Rectal smooth muscle tissue (tissue), 1 donor: ENCODE results near the gene EXOC7.
"Not testable (repeated sequence)": the region's sequence is repeated elsewhere in the genome, so short reads cannot be mapped to it uniquely, and the experiment has no call there.

Experiments used
- H3K27ac ChIP-seq: one replicate; pipeline ENCODE4 v1.7.0; 2013; ENCODE audit warnings: low read depth, low read length, inconsistent platforms
- H3K27me3 ChIP-seq: one replicate; pipeline ENCODE4 v1.7.0; 2013; ENCODE audit warnings: low read length; ENCODE audit not compliant: control insufficient read depth, insufficient read depth
- H3K36me3 ChIP-seq: one replicate; pipeline ENCODE4 v1.7.0; 2013; ENCODE audit warnings: low read length; ENCODE audit not compliant: control insufficient read depth, insufficient read depth
- H3K4me1 ChIP-seq: one replicate; pipeline ENCODE4 v1.7.0; 2013; ENCODE audit warnings: low read length; ENCODE audit not compliant: control insufficient read depth, insufficient read depth
- H3K4me3 ChIP-seq: one replicate; pipeline ENCODE4 v1.7.0; 2013; ENCODE audit warnings: low read length
- H3K9ac ChIP-seq: one replicate; pipeline ENCODE4 v1.7.0; 2013; ENCODE audit warnings: low read length

The EXOC7 gene

GRCh38 chr17:76044475-76045007 lies 59.0 kb downstream of the EXOC7 start:
- H3K4me1 ChIP-seq: peaks cover 23% of the 10 kb centered on the region
- H3K9ac ChIP-seq, H3K27me3 ChIP-seq, H3K4me3 ChIP-seq, H3K27ac ChIP-seq: not testable (repeated sequence)
- H3K36me3 ChIP-seq: peaks cover 55% of the 10 kb centered on the region

DNA sequence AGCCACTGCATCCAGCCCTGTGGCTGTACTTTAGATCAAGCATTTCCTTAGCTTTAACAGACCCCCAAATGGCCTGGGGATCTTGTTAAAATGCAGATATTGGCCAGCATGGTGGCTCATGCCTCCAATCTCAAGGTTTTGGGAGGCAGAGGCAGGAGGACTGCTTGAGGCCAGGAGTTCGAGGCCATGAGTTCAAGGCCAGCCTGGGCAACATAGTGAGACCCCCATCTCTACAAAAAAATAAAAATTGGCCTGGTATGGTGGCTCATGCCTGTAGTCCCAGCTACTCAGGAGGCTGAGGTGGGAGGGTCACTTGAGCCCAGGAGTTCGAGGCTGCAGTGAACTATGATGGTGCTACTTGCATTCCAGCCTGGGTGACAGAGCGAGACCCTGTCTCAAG lies 60.7 kb downstream of the EXOC7 start:
- peaks cover 28% of the 10 kb centered on the region for H3K4me1 ChIP-seq
- not testable (repeated sequence) for H3K9ac ChIP-seq, H3K4me3 ChIP-seq, H3K27me3 ChIP-seq, H3K27ac ChIP-seq
- H3K36me3 ChIP-seq: peaks cover 49% of the 10 kb centered on the region

- H3K9ac ChIP-seq: no peak overlapping the region
- H3K27ac ChIP-seq: peak overlapping the region; percentile 95
- H3K4me3 ChIP-seq: no peak overlapping the region
- no peaks in the 10 kb centered on the region for H3K27me3 ChIP-seq
- H3K4me1 ChIP-seq: peaks cover 37% of the 10 kb centered on the region
- peaks cover 39% of the 10 kb centered on the region for H3K36me3 ChIP-seq
Measured at GRCh38 chr17:76040376-76040775, 63.2 kb downstream of the EXOC7 start.

DNA sequence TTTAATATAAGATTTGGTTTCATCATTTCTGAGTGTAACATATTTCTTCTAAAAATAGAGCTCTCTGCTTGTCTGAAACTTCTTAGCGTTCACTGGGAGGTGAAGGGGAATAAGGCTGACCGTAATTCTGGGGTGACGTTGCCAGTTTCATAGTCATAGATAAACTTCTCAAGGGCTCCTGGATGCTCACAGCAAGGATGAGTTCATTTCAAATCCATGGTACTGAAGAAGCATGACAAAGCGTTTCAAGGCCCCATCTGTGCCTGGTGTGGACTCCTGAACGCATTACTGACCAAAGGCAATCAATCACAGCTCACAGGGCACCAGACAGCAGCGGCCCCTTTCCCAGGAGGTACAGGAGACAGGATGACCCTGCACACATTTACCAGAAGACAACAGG lies 64.5 kb downstream of the EXOC7 start:
- no peak overlapping the region for H3K4me3 ChIP-seq
- H3K9ac ChIP-seq: no peak overlapping the region
- peaks cover 49% of the 10 kb centered on the region for H3K4me1 ChIP-seq
- no peaks in the 10 kb centered on the region for H3K27me3 ChIP-seq
- peaks cover 28% of the 10 kb centered on the region for H3K36me3 ChIP-seq
- peak overlapping the region; percentile 95 for H3K27ac ChIP-seq

DNA sequence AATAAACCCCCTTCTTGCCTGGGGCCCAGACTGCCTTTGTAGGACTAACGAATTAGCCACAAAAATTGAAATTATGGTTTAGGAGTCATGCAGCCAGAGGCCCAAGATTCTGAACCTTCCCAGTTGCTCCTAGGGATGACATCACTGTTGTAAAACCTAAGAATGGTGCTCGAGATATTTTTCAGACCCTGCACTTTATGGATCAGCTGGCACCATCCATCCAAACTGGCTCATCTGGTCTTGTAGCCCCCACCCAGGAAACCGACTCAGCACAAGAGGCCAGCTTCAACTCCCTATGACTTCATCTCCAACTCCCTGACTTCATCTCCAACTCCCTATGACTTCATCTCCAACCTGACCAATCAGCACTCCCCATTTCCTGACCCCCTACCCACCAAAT lies 65.5 kb downstream of the EXOC7 start:
- no peaks in the 10 kb centered on the region for H3K27me3 ChIP-seq
- H3K27ac ChIP-seq: peak overlapping the region; percentile 95
- peaks cover 25% of the 10 kb centered on the region for H3K36me3 ChIP-seq
- no peak overlapping the region for H3K4me3 ChIP-seq
- H3K9ac ChIP-seq: no peak overlapping the region
- H3K4me1 ChIP-seq: peaks cover 60% of the 10 kb centered on the region

DNA sequence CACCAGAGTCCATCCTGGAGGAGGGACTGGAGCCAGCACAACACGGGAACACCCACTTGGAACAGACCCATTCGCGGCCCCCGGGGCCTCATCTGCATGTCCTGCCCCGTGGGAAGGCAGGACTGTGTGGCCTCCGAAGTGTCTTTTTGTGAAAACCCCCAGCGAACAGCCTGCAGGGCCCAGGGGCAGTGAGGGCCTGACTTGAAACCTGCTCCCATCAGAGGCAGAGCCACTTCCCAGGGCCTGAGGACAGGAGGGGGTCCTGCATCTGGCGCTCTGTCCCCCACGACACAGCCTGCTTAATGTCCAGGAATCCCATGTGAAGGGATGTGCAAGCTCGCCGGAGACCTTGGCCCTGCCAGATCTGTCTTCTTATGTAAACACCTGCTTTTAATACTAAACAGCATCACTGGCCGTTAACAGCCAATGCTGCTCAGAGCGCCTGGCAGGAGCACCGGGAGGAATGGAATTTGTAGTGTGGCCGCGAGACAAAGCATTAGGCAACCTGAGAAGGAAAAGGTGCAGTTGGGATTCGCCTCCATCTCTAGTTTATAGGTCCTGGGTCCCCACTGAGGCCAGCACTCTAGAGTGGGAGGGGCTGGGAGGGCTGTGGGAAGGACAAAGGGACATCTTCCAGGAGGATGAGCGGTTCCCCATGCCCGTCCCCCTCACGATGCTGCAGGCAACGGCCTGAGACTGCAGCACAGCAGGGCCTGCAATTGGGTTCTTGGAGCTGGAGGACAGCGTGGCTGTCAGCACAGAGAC lies 66.9 kb downstream of the EXOC7 start:
- H3K27me3 ChIP-seq: no peaks in the 10 kb centered on the region
- H3K4me3 ChIP-seq: peak overlapping the region; percentile 11
- peak overlapping the region; percentile 95 for H3K27ac ChIP-seq
- H3K36me3 ChIP-seq: peaks cover 23% of the 10 kb centered on the region
- no peak overlapping the region for H3K9ac ChIP-seq
- peaks cover 60% of the 10 kb centered on the region for H3K4me1 ChIP-seq

- no peaks in the 10 kb centered on the region for H3K27me3 ChIP-seq
- H3K27ac ChIP-seq: peak overlapping the region; percentile 90
- no peak overlapping the region for H3K9ac ChIP-seq
- peaks cover 9% of the 10 kb centered on the region for H3K36me3 ChIP-seq
- peaks cover 49% of the 10 kb centered on the region for H3K4me1 ChIP-seq
- H3K4me3 ChIP-seq: no peak overlapping the region
Measured at GRCh38 chr17:76034428-76035350, 68.9 kb downstream of the EXOC7 start.

- no peaks in the 10 kb centered on the region for H3K36me3 ChIP-seq
- H3K27me3 ChIP-seq: no peaks in the 10 kb centered on the region
- peaks cover 37% of the 10 kb centered on the region for H3K4me1 ChIP-seq
- no peak overlapping the region for H3K4me3 ChIP-seq
- H3K27ac ChIP-seq: peak overlapping the region; percentile 90
- no peak overlapping the region for H3K9ac ChIP-seq
Measured at GRCh38 chr17:76033139-76033538, 70.4 kb downstream of the EXOC7 start.

GRCh38 chr17:76032780-76033108 lies 70.8 kb downstream of the EXOC7 start:
- Histone ChIP-seq H3K27me3 (no peaks in the 10 kb centered on the region), H3K4me1 (peaks cover 34% of the 10 kb centered on the region), H3K4me3 (no peak overlapping the region), H3K36me3 (no peaks in the 10 kb centered on the region), H3K27ac (peak overlapping the region; percentile 90), H3K9ac (no peak overlapping the region)

GRCh38 chr17:76032073-76032779 lies 71.4 kb downstream of the EXOC7 start:
- Histone ChIP-seq H3K27me3 (no peaks in the 10 kb centered on the region), H3K27ac (peak overlapping the region; percentile 18), H3K4me3 (no peak overlapping the region), H3K9ac (no peak overlapping the region), H3K36me3 (no peaks in the 10 kb centered on the region), H3K4me1 (peaks cover 30% of the 10 kb centered on the region)
